NCI-H526 (cell line): Measurements from ENCODE around the gene CSMD2.
"Not testable (repeated sequence)": the region's sequence is repeated elsewhere in the genome, so short reads cannot be mapped to it uniquely, and the experiment has no call there.

ENCODE experiments used
- DNase-seq, 2 experiments: peaks; one replicate each; lab custom pipeline; 2025; lab: John Stamatoyannopoulos, UW

The CSMD2 gene

DNA sequence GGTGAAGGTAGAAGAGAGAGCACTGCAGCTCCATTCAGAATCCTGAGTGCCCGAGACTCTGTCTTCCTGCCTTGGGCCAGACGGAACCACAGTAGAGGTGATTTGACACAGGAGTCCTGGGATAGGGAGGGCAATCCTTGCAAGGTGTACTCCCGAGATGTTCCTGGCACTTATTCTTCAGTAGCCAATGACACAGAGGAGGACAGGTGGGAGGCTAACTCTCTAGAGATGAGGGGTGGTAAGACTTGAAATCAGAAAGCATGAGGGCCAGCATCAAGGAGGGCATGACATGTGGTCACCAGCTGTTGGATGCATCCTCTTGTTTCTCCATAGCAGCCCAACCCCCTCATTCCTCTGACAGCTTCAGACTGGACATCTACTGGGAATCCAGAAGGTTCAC, 56.3 kb downstream of the CSMD2 start:
- no peak for DNase-seq

DNA sequence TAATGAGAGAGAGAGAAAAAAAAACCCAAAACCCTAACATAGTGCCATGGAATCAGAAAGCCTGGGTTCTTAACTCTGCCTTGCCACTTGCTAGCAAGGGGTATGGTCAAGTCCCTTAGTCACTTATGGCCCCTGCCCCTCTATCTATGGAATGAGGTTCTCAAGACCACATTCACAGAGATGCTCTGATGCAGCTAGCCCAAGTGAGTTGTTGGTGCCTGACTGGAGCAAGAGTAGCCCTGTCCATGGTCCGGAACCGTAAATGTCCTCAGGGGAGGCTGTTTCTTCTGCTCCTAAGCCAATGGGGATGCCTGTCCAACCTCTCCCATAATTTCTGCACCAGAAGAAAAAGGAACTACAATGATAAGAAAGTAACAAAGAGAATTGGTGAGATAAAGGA, 56.8 kb downstream of the CSMD2 start:
- no peak for DNase-seq

DNA sequence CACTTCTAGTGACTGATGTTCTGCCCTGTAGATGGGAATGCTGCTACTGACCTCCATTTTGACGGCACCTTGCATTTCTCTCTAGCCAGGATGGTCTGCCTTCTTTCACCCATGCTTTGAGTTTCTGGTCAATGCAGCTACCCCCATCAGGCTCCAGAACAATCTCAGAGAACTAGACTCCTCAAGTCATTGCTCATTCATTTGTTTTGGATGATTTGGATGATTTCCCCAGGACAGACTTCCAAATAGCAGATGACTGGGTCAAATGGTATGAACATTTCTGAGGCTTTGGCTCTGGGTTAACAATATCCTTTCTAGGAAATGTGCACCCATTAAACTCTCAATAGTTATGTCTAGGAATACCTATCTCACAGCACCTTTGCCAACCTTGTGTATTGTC, 63.9 kb downstream of the CSMD2 start:
- DNase-seq = no peak

- no peak for DNase-seq
These were observed 64.7 kb downstream of the CSMD2 start for GRCh38 chr1:34100332-34100731.

- peak in 1 of 2 experiments; percentile 49 for DNase-seq
These were observed 72.6 kb downstream of the CSMD2 start for GRCh38 chr1:34092399-34092798.

- DNase-seq = no peak
These were observed 75.3 kb downstream of the CSMD2 start for GRCh38 chr1:34089731-34090130.

- no peak for DNase-seq
These were observed 77.0 kb downstream of the CSMD2 start for GRCh38 chr1:34087986-34088385.

- no peak for DNase-seq
These were observed 78.5 kb downstream of the CSMD2 start for GRCh38 chr1:34086561-34086960.

DNA sequence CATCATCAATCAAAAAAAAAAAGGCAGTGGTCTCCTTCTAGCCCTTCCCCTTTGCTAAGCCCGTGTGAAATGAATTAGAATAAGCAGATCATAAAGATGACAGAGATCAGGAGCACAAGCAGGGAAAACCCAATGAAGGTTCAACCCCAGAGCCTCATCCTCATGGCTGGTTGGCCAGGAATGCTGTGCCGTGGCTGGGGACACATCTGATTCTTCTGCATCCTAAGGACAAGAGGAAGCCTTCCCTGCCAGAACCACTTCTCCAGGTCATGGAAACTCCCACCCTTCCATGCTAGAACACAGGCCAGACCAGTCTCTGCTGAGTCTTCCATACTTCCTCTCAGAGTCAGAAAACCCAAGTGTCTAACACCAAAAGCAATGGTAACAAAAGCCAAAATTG, 81.1 kb downstream of the CSMD2 start:
- DNase-seq = no peak

GRCh38 chr1:34082085-34082670, 82.9 kb downstream of the CSMD2 start:
- DNase-seq = not testable (repeated sequence)

DNA sequence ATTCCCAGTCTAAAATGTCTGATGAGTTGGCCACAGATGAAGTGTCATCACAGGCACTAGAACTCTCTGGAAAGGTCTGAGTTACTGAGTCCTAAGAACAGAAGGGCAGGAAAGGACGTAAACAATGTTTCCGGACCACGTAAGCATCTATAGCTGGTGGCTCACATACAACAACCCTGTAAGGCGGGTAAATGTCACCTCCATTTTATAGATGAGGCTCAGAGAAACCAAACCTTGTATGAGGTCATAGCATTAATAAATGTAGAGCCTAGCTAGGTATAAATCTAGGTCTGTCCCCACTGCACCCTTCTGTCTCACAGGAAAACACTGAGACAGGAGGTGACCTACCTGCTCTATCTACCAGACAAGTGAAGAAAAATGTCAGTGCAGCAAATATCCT, 86.6 kb downstream of the CSMD2 start:
- DNase-seq = no peak

DNA sequence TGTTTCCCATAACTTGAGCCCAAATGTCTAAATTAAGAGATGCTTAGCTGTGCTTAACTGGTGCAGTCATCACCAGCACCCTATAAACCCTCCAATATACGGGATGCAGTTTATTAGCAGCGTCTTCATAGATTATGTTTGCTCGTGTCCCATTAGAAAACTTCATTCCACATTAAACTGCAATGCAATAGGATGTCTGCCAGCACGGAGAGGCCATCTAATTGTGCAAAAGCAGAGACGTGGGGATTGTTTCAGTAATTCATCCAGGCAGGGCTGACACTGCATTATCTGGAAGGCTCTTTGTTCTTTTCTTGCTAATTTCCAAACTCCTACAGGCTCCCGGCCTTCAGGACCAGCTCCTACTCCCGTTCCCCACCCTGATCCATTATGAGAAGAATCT, 89.5 kb downstream of the CSMD2 start:
- no peak for DNase-seq

DNA sequence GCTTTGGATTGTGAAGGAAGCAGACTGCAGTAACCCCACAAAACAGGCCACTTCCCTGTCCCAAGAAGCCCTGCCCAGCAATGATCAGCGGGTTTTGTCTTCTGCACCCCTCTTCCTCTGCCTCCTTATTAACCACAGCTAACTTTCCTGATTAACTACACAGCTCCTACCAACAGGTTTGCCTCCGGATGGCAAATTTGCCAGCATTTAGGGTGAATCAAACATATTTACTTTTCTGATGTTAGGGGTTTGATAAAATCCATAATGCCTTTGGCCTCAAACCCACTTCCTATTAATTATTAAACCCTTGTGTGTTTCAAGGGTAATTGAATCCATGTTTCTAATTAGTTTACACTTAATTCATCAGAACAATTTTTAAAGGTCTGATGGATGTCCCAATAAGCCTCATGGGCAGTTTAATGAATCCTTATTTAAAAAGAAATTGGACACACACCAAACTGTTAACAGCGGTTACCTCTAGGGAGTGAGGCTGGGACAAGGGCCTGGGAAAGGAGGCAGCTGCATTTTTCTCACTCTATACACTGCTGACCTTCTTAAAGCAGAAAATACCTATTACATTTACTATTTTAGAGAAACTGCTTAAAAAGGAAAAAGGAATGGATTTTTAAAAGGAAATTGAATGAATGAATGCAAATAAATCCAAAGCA, 91.9 kb downstream of the CSMD2 start:
- no peak for DNase-seq

- no peak for DNase-seq
These were observed 94.7 kb downstream of the CSMD2 start for GRCh38 chr1:34070201-34070836.

DNA sequence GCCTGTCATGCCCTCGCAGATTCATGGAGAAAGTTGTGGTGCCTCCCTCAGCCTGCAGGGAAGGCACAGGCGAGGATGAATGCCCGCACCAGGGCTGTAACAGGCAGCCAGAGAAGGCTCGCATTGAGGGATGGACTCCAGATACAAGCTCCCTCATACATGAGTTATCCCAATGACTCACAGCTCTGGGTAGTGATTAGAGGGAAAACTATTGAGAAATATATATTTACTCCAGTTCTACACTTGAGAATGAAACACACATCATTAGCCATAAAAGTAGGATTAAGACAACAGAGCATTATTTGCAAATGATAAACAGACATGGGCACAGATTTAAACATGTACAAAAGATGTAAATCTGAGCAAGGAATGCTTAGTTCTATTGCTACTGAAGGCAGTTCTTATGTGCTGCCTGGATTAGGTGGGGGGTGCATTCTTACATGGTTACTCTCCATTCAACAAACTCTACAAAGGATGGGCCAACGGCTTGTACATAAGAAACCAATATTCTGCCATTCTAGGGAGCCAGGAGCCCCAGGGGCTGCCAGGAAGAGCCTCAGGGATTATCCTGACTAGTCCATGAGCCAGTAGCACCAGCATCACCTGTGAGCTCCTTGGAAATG, 97.9 kb downstream of the CSMD2 start:
- DNase-seq = no peak

GRCh38 chr1:34066166-34066565, 98.9 kb downstream of the CSMD2 start:
- no peak for DNase-seq

GRCh38 chr1:34065498-34065897, 99.5 kb downstream of the CSMD2 start:
- no peak for DNase-seq

DNA sequence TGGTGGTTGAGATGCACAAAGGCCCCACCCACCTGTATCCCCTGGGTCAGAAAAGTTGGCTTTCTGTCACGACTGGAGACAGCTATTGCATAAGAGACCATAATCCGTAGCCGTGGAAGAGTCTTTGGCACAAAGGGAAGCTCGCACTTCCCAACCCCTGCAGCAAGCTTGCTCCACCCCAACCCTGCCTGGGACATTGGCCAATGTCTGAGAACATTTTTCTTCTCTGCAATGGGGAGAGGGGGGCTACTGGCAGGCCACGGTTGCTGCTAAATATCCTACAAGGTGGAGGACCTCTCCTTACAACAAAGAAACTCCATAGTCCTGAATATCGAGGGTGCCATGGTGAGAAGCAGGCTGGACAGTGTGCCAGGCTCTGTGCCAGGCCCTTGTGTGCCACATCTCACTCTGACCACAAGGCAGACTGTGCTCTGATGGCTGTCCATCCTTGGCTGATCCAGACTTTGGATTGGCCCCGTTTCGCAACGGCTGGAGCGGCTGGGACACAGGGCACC, 104.1 kb downstream of the CSMD2 start:
- no peak for DNase-seq

DNA sequence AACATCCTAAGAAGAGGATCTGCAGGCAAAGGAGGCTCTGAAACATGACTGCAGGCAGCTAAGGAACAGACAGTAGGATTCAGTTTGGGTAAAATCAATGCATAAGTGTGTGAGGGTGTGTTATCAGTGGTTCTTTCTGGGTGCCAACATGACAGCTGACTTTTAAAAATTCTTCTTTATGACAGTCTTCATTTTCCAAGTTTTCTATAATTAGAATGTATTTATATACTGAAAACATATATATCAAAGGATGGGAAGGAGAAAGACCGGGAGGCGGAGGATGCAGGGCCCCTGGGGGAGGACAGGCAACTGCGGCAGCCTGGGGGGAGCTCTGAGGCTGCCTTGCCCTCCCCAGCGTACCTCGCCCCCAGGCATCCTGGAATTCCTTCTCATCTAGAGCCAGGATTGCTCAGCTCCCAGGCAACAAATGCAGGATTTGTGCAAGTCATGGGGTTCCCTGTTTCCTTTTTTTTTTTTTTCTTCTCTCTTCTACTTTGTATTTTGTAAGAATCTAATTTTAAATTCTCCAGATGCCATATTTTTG, 104.8 kb downstream of the CSMD2 start:
- no peak for DNase-seq

DNA sequence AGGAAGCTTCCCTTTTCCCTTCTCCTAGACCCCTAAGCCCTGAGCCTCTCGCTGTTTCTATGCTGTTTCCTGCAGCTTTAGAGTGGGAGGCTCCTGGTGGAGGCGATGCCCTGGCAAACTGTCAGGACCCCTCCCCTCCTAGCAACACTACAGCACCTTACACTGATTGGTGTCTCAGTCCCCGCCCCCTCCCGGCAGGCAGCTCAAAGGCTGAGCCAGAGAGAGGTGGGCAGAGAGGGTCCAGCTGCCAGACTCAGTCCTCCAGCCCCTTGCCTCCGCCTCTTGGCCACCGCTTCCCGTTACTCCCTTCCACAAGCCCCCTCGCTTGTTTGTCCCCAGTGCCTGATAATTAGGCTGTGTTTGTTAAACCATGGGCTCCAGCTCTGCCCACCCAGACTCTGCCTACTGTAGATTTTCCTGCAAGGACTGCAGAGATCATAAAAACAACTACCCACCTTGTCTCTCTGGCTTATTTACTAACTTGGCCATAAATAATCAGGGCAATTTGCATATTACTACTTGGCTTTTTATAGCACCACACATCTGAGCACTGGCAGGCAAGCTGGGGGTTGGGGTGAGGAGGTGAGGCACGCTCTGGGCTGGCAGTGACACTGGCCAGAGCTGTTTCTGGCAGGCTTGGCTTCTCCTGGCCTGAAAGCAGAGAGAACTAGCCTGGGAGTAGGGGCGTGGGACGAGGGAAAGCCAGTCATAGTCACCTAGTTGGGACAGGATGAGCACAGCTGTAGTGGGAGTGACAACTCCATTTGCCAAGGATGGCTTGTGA, 107.5 kb downstream of the CSMD2 start:
- peak; percentile 72 to 77 for DNase-seq

DNA sequence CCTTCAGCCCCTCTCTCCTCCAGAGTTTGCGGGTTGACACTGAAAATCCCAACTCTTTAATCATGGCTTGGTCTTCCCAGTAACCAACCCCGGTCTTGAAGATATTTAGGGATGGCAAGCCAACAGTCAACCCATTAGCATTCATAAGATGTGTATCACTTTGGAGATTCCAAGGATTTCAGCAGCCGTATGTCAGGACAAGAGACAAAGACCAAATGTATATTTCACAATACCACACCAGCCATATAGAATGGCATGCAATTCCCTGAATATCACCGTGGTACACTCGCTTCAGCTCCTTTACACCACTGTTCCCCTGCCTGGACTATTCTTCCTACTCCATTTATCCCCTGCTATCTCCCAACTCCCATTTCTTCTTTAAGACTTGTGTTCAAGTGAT, 109.2 kb downstream of the CSMD2 start:
- DNase-seq = no peak

DNA sequence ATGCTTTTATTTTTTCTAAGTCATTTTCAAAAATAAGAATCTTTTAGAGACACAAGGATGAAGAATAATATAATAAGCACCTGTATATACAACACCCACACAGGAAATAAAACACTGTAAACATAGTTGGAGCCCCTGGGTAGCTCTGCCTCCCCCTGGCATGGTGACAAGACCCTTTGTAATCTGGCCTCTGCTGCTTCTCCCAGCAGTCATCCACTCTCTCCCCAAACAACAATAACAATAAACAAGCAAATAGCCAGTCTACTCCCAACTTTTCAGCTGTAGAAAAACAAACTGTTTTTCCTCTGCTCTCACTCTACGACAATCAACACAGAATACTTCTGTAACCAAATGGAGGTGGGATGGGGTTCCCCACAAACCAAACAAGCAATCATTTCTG, 110.1 kb downstream of the CSMD2 start:
- no peak for DNase-seq
